ENCODE measurements around the gene SP140L.

DNA sequence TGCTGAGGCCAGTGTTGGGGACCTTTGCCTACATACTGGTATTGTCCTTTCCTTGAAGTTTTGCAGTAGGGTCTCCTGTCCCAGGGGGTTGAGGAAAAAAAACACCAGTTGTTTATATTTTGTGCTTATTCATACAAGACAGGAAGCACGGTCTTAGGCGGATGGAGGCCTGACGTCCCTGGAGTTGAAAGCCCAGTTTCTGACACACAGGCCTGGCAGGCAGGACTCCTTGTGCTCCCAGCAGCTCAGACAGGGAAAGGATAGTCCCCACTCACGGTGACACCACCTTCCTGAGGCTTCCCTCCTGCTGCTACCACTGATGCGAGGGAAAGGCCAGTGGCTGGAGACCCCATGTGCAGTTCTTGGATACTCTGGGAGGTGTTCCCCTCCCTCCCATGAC lies 73.5 kb downstream of the SP140L start:
- no peak for TF ChIP-seq CTCF (IDR thresholded peaks at IDR 0.05)
- no peak for TF ChIP-seq POLR2A (IDR thresholded peaks at IDR 0.05)

Measured in lower leg skin (tissue), 3 donors.